Smooth muscle cell (in vitro differentiated cells): ENCODE measurements around the gene LURAP1L. TPM values are rescaled to one million over a fixed set of nuclear protein-coding genes. Genes with fewer than 3 reads are reported as not detected.

ENCODE experiments used
- DNase-seq: peaks from one replicate; lab custom pipeline; 2025; ENCODE audit not compliant: unreplicated experiment; lab: John Stamatoyannopoulos, UW
- H2AFZ ChIP-seq: fragments of 200-600 bp; sonication (generic); 2 replicates; pipeline ENCODE4 v1.6.0; 2016; ENCODE audit warnings: antibody characterized with exemption, low read depth, mild to moderate bottlenecking
- H3F3A ChIP-seq: fragments of 200-600 bp; sonication (generic); 2 replicates; pipeline ENCODE4 v1.6.0; 2017; ENCODE audit warnings: antibody characterized with exemption, low read depth
- H3K27ac ChIP-seq: fragments of 200-600 bp; sonication (generic); 2 replicates; pipeline ENCODE4 v1.5.1; 2016; ENCODE audit warnings: low read depth, mild to moderate bottlenecking
- H3K27me3 ChIP-seq: fragments of 200-600 bp; sonication (generic); 2 replicates; pipeline ENCODE4 v1.6.1; 2016; ENCODE audit warnings: low read depth, mild to moderate bottlenecking
- H3K36me3 ChIP-seq: fragments of 200-600 bp; sonication (generic); 2 replicates; pipeline ENCODE4 v1.5.1; 2016; ENCODE audit warnings: low read depth
- H3K4me1 ChIP-seq: fragments of 200-600 bp; sonication (generic); 2 replicates; pipeline ENCODE4 v1.5.1; 2016; ENCODE audit warnings: low read depth
- H3K4me2 ChIP-seq: fragments of 200-600 bp; sonication (generic); 2 replicates; pipeline ENCODE4 v1.6.0; 2016; ENCODE audit warnings: mild to moderate bottlenecking
- H3K4me3 ChIP-seq: fragments of 200-600 bp; sonication (generic); 2 replicates; pipeline ENCODE4 v1.5.1; 2016; ENCODE audit warnings: mild to moderate bottlenecking
- H3K79me2 ChIP-seq: fragments of 200-600 bp; sonication (generic); 2 replicates; pipeline ENCODE4 v1.6.0; 2016; ENCODE audit warnings: low read depth, mild to moderate bottlenecking
- H3K9ac ChIP-seq: fragments of 200-600 bp; sonication (generic); 2 replicates; pipeline ENCODE4 v1.6.0; 2016; ENCODE audit warnings: low read depth
- H3K9me3 ChIP-seq: fragments of 200-600 bp; sonication (generic); replicated peaks from 2 replicates; pipeline ENCODE4 v1.5.1; 2016; ENCODE audit warnings: low read depth
- H4K20me1 ChIP-seq: fragments of 200-600 bp; sonication (generic); 2 replicates; pipeline ENCODE4 v1.6.0; 2016; ENCODE audit warnings: low read depth
- CTCF ChIP-seq: fragments of 200-600 bp; sonication (generic); IDR thresholded peaks from 2 replicates; pipeline ENCODE4 v1.5.1; 2017; ENCODE audit warnings: borderline replicate concordance, mild to moderate bottlenecking, antibody characterized with exemption; ENCODE audit not compliant: insufficient read depth, poor library complexity, severe bottlenecking
- WGBS: methylation state at CpG from one replicate; pipeline ENCODE4 v1.1.7; 2016; ENCODE audit warnings: low lambda C conversion rate; 5-methylcytosine and 5-hydroxymethylcytosine counted together
- polyA plus RNA-seq: library from polyadenylated mRNA; unstranded; fragments of >200 nt; fragmentation: Nextera tagmentation; extraction: Ambion mirVana; gene quantifications from 2 replicates; pipeline ENCODE4 v1.2.1, GENCODE V29; 2016
- total RNA-seq: library from RNA; depleted of rRNA; stranded (reverse); fragments of >200 nt; gene quantifications from 2 replicates; pipeline ENCODE4 v1.2.3, GENCODE V29; 2014

The LURAP1L gene
- total and polyA plus RNA-seq, 2 experiments from 2014 or later = 22.8 to 27.6 TPM

GRCh38 chr9:12833701-12834100 lies 58.9 kb downstream of the LURAP1L start:
- DNase-seq = no peak
- H3K27ac ChIP-seq = no peak overlapping the region
- H3K9me3 ChIP-seq = no peaks in the 10 kb centered on the region
- H4K20me1 ChIP-seq = no peaks in the 10 kb centered on the region
- H3K79me2 ChIP-seq = no peaks in the 10 kb centered on the region
- H3K27me3 ChIP-seq = no peaks in the 10 kb centered on the region
- no peak for TF ChIP-seq CTCF
- H3K9ac ChIP-seq = no peak overlapping the region
- no peak overlapping the region for H3K4me2 ChIP-seq
- WGBS = 93% methylated on average over 1 of the region's 1 CpG
- no peaks in the 10 kb centered on the region for H3F3A ChIP-seq
- no peaks in the 10 kb centered on the region for H3K36me3 ChIP-seq
- no peak overlapping the region for H3K4me3 ChIP-seq
- no peak overlapping the region for H2AFZ ChIP-seq
- H3K4me1 ChIP-seq = no peaks in the 10 kb centered on the region

- H3K4me2 ChIP-seq = no peak overlapping the region
- H3K4me1 ChIP-seq = no peaks in the 10 kb centered on the region
- H3K9ac ChIP-seq = no peak overlapping the region
- no peaks in the 10 kb centered on the region for H3K36me3 ChIP-seq
- H3K27ac ChIP-seq = no peak overlapping the region
- no peaks in the 10 kb centered on the region for H3F3A ChIP-seq
- H3K79me2 ChIP-seq = no peaks in the 10 kb centered on the region
- no peak for TF ChIP-seq CTCF
- H3K4me3 ChIP-seq = no peak overlapping the region
- H4K20me1 ChIP-seq = no peaks in the 10 kb centered on the region
- H3K27me3 ChIP-seq = no peaks in the 10 kb centered on the region
- no peak for DNase-seq
- no peaks in the 10 kb centered on the region for H3K9me3 ChIP-seq
- H2AFZ ChIP-seq = no peak overlapping the region
Measured at GRCh38 chr9:12838546-12838945, 63.7 kb downstream of the LURAP1L start.

GRCh38 chr9:12843735-12844134 lies 68.9 kb downstream of the LURAP1L start:
- Histone ChIP-seq H3K4me2 (peak overlapping the region; percentile 38), H3F3A (no peaks in the 10 kb centered on the region), H2AFZ (peak overlapping the region; percentile 29), H3K4me3 (no peak overlapping the region), H3K9ac (no peak overlapping the region), H4K20me1 (no peaks in the 10 kb centered on the region), H3K79me2 (no peaks in the 10 kb centered on the region), H3K4me1 (no peaks in the 10 kb centered on the region), H3K36me3 (no peaks in the 10 kb centered on the region), H3K27ac (peak overlapping the region; percentile 56), H3K9me3 (no peaks in the 10 kb centered on the region), H3K27me3 (no peaks in the 10 kb centered on the region)
- 45% methylated on average over 4 of the region's 4 CpGs for WGBS
- DNase-seq = no peak
- TF ChIP-seq CTCF = no peak

GRCh38 chr9:12846035-12846434 lies 71.2 kb downstream of the LURAP1L start:
- 96% methylated on average over 5 of the region's 5 CpGs for WGBS
- H3K4me2 ChIP-seq = no peak overlapping the region
- no peaks in the 10 kb centered on the region for H3K4me1 ChIP-seq
- no peak for DNase-seq
- H3F3A ChIP-seq = no peaks in the 10 kb centered on the region
- TF ChIP-seq CTCF = no peak
- no peaks in the 10 kb centered on the region for H3K36me3 ChIP-seq
- no peak overlapping the region for H3K27ac ChIP-seq
- H3K79me2 ChIP-seq = no peaks in the 10 kb centered on the region
- no peaks in the 10 kb centered on the region for H4K20me1 ChIP-seq
- no peaks in the 10 kb centered on the region for H3K27me3 ChIP-seq
- no peak overlapping the region for H3K4me3 ChIP-seq
- H2AFZ ChIP-seq = no peak overlapping the region
- H3K9me3 ChIP-seq = no peaks in the 10 kb centered on the region
- no peak overlapping the region for H3K9ac ChIP-seq
